ENCODE data around the gene USP2. TPM values are rescaled to one million over a fixed set of nuclear protein-coding genes. Genes with fewer than 3 reads are reported as not detected.

The USP2 gene, protein sequence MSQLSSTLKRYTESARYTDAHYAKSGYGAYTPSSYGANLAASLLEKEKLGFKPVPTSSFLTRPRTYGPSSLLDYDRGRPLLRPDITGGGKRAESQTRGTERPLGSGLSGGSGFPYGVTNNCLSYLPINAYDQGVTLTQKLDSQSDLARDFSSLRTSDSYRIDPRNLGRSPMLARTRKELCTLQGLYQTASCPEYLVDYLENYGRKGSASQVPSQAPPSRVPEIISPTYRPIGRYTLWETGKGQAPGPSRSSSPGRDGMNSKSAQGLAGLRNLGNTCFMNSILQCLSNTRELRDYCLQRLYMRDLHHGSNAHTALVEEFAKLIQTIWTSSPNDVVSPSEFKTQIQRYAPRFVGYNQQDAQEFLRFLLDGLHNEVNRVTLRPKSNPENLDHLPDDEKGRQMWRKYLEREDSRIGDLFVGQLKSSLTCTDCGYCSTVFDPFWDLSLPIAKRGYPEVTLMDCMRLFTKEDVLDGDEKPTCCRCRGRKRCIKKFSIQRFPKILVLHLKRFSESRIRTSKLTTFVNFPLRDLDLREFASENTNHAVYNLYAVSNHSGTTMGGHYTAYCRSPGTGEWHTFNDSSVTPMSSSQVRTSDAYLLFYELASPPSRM
- 0.63 and 1.1 TPM in 2 replicates for total RNA-seq

DNA sequence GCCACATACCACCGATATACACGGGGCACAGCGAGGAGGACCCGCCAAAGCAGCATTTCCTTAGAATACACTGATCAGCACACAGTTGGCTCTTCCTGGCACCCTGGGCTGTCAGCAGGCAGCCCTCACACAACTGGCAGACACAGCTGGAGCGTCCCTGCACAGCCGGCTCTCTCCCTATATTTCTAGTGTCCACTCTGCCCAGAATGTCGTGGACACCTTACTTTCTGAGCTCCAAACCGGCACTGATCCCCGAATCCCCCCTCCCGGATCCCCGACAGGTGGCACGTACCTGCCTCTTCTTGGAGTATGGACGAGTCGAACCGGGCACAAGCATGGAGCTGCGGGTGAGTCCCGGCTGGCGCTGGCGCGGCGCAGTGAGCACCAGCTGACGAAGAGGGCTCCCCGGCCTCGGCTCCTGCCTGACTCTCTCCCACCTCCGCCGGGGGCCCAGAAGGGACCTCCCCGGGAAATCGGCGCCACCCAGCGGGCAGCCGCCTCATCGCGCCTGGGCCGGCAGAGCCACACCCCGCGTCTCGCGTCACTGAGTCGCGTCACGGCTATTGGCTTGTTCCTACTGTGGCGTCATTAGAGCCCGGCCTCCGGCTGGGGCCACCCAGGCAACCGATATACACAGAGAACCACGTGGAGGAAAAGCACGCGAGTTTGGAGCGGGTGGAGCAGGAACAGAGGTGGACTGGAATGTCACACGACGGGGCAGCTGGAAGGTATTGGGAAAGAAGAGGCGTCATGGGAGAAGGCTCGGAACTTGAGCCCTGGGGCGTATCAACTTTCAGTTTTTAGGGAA lies at the start of gene USP2:
USP2 (minus strand) TSS at position 510 of the 808 bp plus-strand sequence. CDS start 8,210 bp downstream, outside the sequence.
- peak; percentile 86 for DNase-seq (ENCODE audit: low read depth)
- TF ChIP-seq, protein P1, sequence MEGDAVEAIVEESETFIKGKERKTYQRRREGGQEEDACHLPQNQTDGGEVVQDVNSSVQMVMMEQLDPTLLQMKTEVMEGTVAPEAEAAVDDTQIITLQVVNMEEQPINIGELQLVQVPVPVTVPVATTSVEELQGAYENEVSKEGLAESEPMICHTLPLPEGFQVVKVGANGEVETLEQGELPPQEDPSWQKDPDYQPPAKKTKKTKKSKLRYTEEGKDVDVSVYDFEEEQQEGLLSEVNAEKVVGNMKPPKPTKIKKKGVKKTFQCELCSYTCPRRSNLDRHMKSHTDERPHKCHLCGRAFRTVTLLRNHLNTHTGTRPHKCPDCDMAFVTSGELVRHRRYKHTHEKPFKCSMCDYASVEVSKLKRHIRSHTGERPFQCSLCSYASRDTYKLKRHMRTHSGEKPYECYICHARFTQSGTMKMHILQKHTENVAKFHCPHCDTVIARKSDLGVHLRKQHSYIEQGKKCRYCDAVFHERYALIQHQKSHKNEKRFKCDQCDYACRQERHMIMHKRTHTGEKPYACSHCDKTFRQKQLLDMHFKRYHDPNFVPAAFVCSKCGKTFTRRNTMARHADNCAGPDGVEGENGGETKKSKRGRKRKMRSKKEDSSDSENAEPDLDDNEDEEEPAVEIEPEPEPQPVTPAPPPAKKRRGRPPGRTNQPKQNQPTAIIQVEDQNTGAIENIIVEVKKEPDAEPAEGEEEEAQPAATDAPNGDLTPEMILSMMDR (conservative IDR thresholded peaks at IDR 0.05; ENCODE audit: low read depth, low read length), result peak; percentile 75
- H3K4me3 ChIP-seq (ENCODE audit: low read depth, low read length), result peak within 1 kb of the TSS; percentile 74

GRCh38 chr11:119427279-119427678 lies 45.8 kb upstream of the USP2 start:
- TF ChIP-seq, protein P1 (conservative IDR thresholded peaks at IDR 0.05; ENCODE audit: low read depth, low read length), result no peak

DNA sequence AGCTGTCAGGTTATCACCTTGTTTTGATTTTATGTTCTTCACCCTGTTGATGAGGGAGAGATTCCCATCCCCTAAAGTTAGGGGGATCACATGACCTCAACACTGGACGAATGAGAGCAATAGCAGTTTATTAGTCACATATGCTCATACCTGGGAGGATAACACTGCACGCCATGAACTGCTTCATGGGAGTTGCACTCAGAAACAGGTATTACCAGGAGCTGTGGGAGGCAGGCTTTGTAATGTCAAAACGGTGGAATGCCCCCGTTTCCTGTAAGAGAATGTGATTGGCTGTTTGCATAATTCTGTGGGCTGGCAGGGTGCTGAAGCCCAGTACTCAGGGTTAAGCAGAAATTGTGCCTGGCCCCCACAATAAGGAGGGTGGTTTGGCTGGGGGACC lies 44.7 kb upstream of the USP2 start:
- TF ChIP-seq, protein P1 (conservative IDR thresholded peaks at IDR 0.05; ENCODE audit: low read depth, low read length), result no peak
- H3K4me3 ChIP-seq (ENCODE audit: low read depth, low read length), result no peak overlapping the region
- no peak for DNase-seq (ENCODE audit: low read depth)

More at GRCh38 chr11:119427279-119427678, 45.8 kb upstream of the USP2 start:
- DNase-seq (ENCODE audit: low read depth), result no peak
- no peak overlapping the region for H3K4me3 ChIP-seq (ENCODE audit: low read depth, low read length)

DNA sequence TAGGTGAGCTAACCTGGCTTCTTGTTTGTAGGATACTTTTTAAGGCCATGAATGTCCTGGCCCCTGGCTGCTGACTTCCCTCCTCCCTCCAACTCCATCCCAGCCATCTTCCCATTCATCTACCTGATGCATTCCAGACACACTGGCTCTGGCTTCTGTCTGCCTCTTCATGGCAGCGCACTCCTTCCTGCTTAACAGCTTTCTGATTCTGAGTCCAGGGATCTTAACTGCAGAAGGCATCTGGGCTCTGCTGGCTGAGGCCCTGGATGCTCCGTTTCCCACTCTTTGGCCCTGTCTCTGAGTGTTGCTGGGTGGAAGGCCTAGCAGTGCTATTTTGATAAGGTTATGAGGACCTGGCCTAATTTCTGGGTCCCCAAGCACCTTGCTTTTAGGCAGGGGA lies 43.3 kb upstream of the USP2 start:
- no peak for DNase-seq (ENCODE audit: low read depth)
- TF ChIP-seq, protein P1 (conservative IDR thresholded peaks at IDR 0.05; ENCODE audit: low read depth, low read length), result no peak
- no peak overlapping the region for H3K4me3 ChIP-seq (ENCODE audit: low read depth, low read length)

- H3K4me3 ChIP-seq (ENCODE audit: low read depth, low read length), result no peak overlapping the region
- TF ChIP-seq, protein P1 (conservative IDR thresholded peaks at IDR 0.05; ENCODE audit: low read depth, low read length), result no peak
- DNase-seq (ENCODE audit: low read depth), result no peak
These were observed 42.8 kb upstream of the USP2 start for GRCh38 chr11:119424276-119424675.

DNA sequence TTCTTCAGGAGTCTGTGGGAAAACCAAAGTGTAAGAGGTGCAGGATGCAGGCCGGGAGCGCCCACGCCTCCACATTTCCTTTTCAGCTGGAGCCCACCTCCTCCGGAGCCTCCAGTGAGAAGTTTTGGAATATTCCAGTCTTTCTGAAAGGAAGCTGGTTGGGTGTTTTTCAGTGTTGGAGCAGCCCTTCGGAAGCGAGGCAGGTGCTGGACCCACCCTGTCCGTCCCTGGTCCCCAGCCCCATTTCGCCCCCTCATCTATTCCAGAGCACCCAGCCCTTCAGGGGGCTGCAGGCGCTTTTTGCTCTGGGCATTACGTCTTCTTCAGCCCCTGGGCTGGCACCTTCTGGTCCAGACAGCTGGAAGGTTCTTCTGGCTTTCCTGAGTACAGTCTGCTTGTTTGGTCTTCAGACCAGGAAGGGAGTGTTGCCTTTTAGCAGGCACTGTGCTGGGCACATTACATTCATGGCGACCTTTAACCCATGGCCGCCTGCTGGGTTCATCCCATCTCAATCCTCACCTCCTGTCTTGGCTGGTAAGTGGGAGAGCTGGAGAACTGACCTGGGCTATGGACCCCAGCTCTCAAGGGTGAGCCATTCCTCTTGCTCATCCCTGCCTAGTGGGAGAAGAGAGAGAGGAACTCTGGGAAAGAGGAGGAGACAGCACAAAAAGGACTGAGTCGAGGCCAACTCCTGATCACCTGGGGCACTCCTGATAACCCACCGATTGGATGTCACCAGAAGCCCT lies 42.2 kb upstream of the USP2 start:
- H3K4me3 ChIP-seq (ENCODE audit: low read depth, low read length), result no peak overlapping the region
- TF ChIP-seq, protein P1 (conservative IDR thresholded peaks at IDR 0.05; ENCODE audit: low read depth, low read length), result no peak
- no peak for DNase-seq (ENCODE audit: low read depth)

All from epithelial cell of proximal tubule (primary cell).